ENCODE results near the gene HBG2. TPM values are rescaled to one million over a fixed set of nuclear protein-coding genes. Genes with fewer than 3 reads are reported as not detected.

Gene HBG2
- total and polyA plus RNA-seq, 2 experiments from 2014 or later = not detected

- Histone ChIP-seq H2AFZ (no peak overlapping the region), H3K36me3 (replicated peaks; ENCODE audit: insufficient read depth, low read depth) (no peaks in the 10 kb centered on the region), H3K27ac (no peak overlapping the region), H3K4me1 (ENCODE audit: insufficient read depth) (no peaks in the 10 kb centered on the region), H3K4me3 (no peak overlapping the region), H3K27me3 (no peaks in the 10 kb centered on the region), H3K4me2 (no peak overlapping the region), H4K20me1 (ENCODE audit: insufficient read depth, poor library complexity, severe bottlenecking) (no peaks in the 10 kb centered on the region), H3K79me2 (no peaks in the 10 kb centered on the region), H3K9me3 (ENCODE audit: low read depth) (no peaks in the 10 kb centered on the region), H3K9me2 (replicated peaks; ENCODE audit: insufficient read depth) (no peaks in the 10 kb centered on the region)
- no peak for DNase-seq (ENCODE audit: low spot score)
- no peak for TF ChIP-seq EZH2phosphoT487 (IDR thresholded peaks at IDR 0.05; ENCODE audit: low read depth, severe bottlenecking, unreplicated experiment)
- TF ChIP-seq CTCF (IDR thresholded peaks at IDR 0.05; ENCODE audit: poor library complexity) = no peak
- no peak for TF ChIP-seq EZH2 (IDR thresholded peaks at IDR 0.05; ENCODE audit: borderline replicate concordance)
- 79% methylated on average over 3 of the region's 3 CpGs for WGBS (ENCODE audit: low lambda C conversion rate, missing lambda C conversion rate)
These were observed 22.4 kb downstream of the HBG2 start for GRCh38 chr11:5232176-5232575.

GRCh38 chr11:5231111-5231510, 23.5 kb downstream of the HBG2 start:
- H3K36me3 ChIP-seq (replicated peaks; ENCODE audit: insufficient read depth, low read depth) = no peaks in the 10 kb centered on the region
- H3K27me3 ChIP-seq = no peaks in the 10 kb centered on the region
- no peak overlapping the region for H3K4me2 ChIP-seq
- H3K27ac ChIP-seq = no peak overlapping the region
- H4K20me1 ChIP-seq (ENCODE audit: insufficient read depth, poor library complexity, severe bottlenecking) = no peaks in the 10 kb centered on the region
- H3K4me3 ChIP-seq = no peak overlapping the region
- no peak for DNase-seq (ENCODE audit: low spot score)
- TF ChIP-seq EZH2phosphoT487 (IDR thresholded peaks at IDR 0.05; ENCODE audit: low read depth, severe bottlenecking, unreplicated experiment) = no peak
- TF ChIP-seq CTCF (IDR thresholded peaks at IDR 0.05; ENCODE audit: poor library complexity) = no peak
- no peak for TF ChIP-seq EZH2 (IDR thresholded peaks at IDR 0.05; ENCODE audit: borderline replicate concordance)
- H3K9me2 ChIP-seq (replicated peaks; ENCODE audit: insufficient read depth) = no peaks in the 10 kb centered on the region
- no peaks in the 10 kb centered on the region for H3K9me3 ChIP-seq (ENCODE audit: low read depth)
- no peak overlapping the region for H2AFZ ChIP-seq
- H3K79me2 ChIP-seq = no peaks in the 10 kb centered on the region
- WGBS (ENCODE audit: low lambda C conversion rate, missing lambda C conversion rate) = 88% methylated on average over 2 of the region's 2 CpGs
- H3K4me1 ChIP-seq (ENCODE audit: insufficient read depth) = no peaks in the 10 kb centered on the region

- 83% methylated on average over 1 of the region's 1 CpG for WGBS (ENCODE audit: low lambda C conversion rate, missing lambda C conversion rate)
- TF ChIP-seq EZH2phosphoT487 (IDR thresholded peaks at IDR 0.05; ENCODE audit: low read depth, severe bottlenecking, unreplicated experiment) = no peak
These were observed 24.3 kb downstream of the HBG2 start for GRCh38 chr11:5230266-5230665.

GRCh38 chr11:5229796-5230195, 24.8 kb downstream of the HBG2 start:
- no peak overlapping the region for H3K27ac ChIP-seq
- H3K79me2 ChIP-seq = no peaks in the 10 kb centered on the region
- H3K9me2 ChIP-seq (replicated peaks; ENCODE audit: insufficient read depth) = no peaks in the 10 kb centered on the region
- H3K4me1 ChIP-seq (ENCODE audit: insufficient read depth) = no peaks in the 10 kb centered on the region
- no peak for DNase-seq (ENCODE audit: low spot score)
- 88% methylated on average over 2 of the region's 2 CpGs for WGBS (ENCODE audit: low lambda C conversion rate, missing lambda C conversion rate)
- H3K4me2 ChIP-seq = no peak overlapping the region
- no peak overlapping the region for H2AFZ ChIP-seq
- no peak overlapping the region for H3K4me3 ChIP-seq
- H3K9me3 ChIP-seq (ENCODE audit: low read depth) = no peaks in the 10 kb centered on the region
- H3K36me3 ChIP-seq (replicated peaks; ENCODE audit: insufficient read depth, low read depth) = no peaks in the 10 kb centered on the region
- TF ChIP-seq CTCF (IDR thresholded peaks at IDR 0.05; ENCODE audit: poor library complexity) (no peak), EZH2phosphoT487 (IDR thresholded peaks at IDR 0.05; ENCODE audit: low read depth, severe bottlenecking, unreplicated experiment) (no peak), EZH2 (IDR thresholded peaks at IDR 0.05; ENCODE audit: borderline replicate concordance) (no peak)
- no peaks in the 10 kb centered on the region for H3K27me3 ChIP-seq
- no peaks in the 10 kb centered on the region for H4K20me1 ChIP-seq (ENCODE audit: insufficient read depth, poor library complexity, severe bottlenecking)

More at GRCh38 chr11:5230266-5230665, 24.3 kb downstream of the HBG2 start:
- DNase-seq (ENCODE audit: low spot score) = no peak
- no peak overlapping the region for H3K4me2 ChIP-seq
- H3K27ac ChIP-seq = no peak overlapping the region
- H3K4me3 ChIP-seq = no peak overlapping the region
- H3K9me2 ChIP-seq (replicated peaks; ENCODE audit: insufficient read depth) = no peaks in the 10 kb centered on the region
- no peaks in the 10 kb centered on the region for H3K9me3 ChIP-seq (ENCODE audit: low read depth)
- H4K20me1 ChIP-seq (ENCODE audit: insufficient read depth, poor library complexity, severe bottlenecking) = no peaks in the 10 kb centered on the region
- H2AFZ ChIP-seq = no peak overlapping the region
- H3K27me3 ChIP-seq = no peaks in the 10 kb centered on the region
- no peaks in the 10 kb centered on the region for H3K36me3 ChIP-seq (replicated peaks; ENCODE audit: insufficient read depth, low read depth)
- H3K4me1 ChIP-seq (ENCODE audit: insufficient read depth) = no peaks in the 10 kb centered on the region
- no peaks in the 10 kb centered on the region for H3K79me2 ChIP-seq
